Central memory CD8-positive, alpha-beta T cell (primary cell): Measurements from ENCODE around the gene SP140L.
"Not testable (repeated sequence)": the region's sequence is repeated elsewhere in the genome, so short reads cannot be mapped to it uniquely, and the experiment has no call there.

Source experiments
- ATAC-seq: fragments of 150-1000 bp; cut with Tn5 transposase; replicated peaks from 2 replicates; pipeline ENCODE4 v1.10.0; 2022; ENCODE audit warnings: mild to moderate bottlenecking, moderate FRiP score, moderate number of reproducible peaks; ENCODE audit not compliant: poor library complexity, severe bottlenecking; ENCODE audit errors: extremely low read depth
- DNase-seq, 2 donors: peaks; one replicate each; pipeline ENCODE4 v3.0.0; 2021; ENCODE audit warnings: low spot score in 2 of 2
- H3K27ac Mint-ChIP-seq: one replicate; pipeline ENCODE4 v1.8.0; 2022; ENCODE audit warnings: low read depth, mild to moderate bottlenecking, moderate library complexity, mixed read lengths
- H3K27me3 Mint-ChIP-seq: one replicate; pipeline ENCODE4 v1.8.0; 2022; ENCODE audit warnings: mixed read lengths
- H3K36me3 Mint-ChIP-seq: one replicate; pipeline ENCODE4 v1.8.0; 2022; ENCODE audit warnings: mild to moderate bottlenecking, moderate library complexity, mixed read lengths; ENCODE audit not compliant: insufficient read depth
- H3K4me1 Mint-ChIP-seq: one replicate; pipeline ENCODE4 v1.8.0; 2022; ENCODE audit warnings: mixed read lengths
- H3K4me3 Mint-ChIP-seq: one replicate; pipeline ENCODE4 v1.8.0; 2022; ENCODE audit warnings: mild to moderate bottlenecking, moderate library complexity, mixed read lengths
- H3K9me3 Mint-ChIP-seq: one replicate; pipeline ENCODE4 v1.8.0; 2022; ENCODE audit warnings: mixed read lengths

The SP140L gene

DNA sequence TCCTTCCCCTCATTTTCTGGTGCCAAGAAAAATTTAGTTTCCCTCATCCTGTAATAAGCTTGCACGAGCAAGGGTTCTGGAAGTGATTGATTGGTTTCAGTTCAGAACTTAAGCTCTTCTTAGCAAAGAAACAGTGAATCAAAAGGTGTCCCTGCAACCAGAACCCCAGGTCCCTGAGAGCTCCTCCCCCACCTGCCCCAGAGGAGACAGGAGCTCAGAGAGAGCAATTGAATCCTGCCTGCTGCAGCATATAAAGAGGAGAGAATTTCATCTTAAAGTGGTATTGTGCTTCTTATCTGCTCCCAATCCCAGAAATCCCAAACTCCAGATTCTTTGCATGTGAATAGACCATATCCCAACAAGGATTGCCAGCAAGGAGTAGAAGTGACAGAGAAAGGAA is 15.4 kb upstream of the SP140L start:
- ATAC-seq, H3K9me3 Mint-ChIP-seq, H3K27me3 Mint-ChIP-seq, DNase-seq, H3K4me3 Mint-ChIP-seq, H3K27ac Mint-ChIP-seq: not testable (repeated sequence)
- Mint-ChIP-seq H3K36me3 (peaks cover 19% of the 10 kb centered on the region), H3K4me1 (peaks cover 26% of the 10 kb centered on the region)

GRCh38 chr2:230312638-230313037 is 14.4 kb upstream of the SP140L start:
- no peak for ATAC-seq

DNA sequence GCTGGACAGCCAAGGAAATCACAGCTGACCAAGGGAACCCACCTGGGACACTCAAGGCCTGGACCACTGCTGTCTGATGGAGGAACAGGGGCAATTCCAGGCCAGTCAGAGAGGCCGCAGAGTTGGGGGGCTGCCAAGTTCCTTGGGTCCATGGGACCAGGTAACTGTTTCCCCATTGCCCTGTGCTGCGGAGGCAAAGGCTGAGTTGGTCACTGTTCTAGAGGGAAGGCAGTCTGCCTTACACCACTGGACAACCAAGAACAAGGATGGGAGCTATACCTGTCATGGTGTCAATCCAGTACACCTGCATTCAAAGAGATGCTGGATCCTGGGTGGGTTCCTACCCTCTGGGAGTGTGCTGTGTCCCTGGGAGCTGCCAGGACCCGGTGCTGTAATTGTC is 9.6 kb upstream of the SP140L start:
- peak overlapping the region; percentile 61 for H3K27ac Mint-ChIP-seq
- H3K27me3 Mint-ChIP-seq, result no peaks in the 10 kb centered on the region
- DNase-seq (no peak), ATAC-seq (no peak)
- H3K4me3 Mint-ChIP-seq, result peak overlapping the region; percentile 59
- H3K9me3 Mint-ChIP-seq, result no peaks in the 10 kb centered on the region
- H3K36me3 Mint-ChIP-seq, result peaks cover 15% of the 10 kb centered on the region
- H3K4me1 Mint-ChIP-seq, result peaks cover 58% of the 10 kb centered on the region

More at GRCh38 chr2:230312638-230313037, 14.4 kb upstream of the SP140L start:
- Mint-ChIP-seq H3K27me3 (no peaks in the 10 kb centered on the region), H3K9me3 (no peaks in the 10 kb centered on the region), H3K4me3 (no peak overlapping the region), H3K27ac (no peak overlapping the region), H3K36me3 (peaks cover 17% of the 10 kb centered on the region), H3K4me1 (peaks cover 29% of the 10 kb centered on the region)
- no peak for DNase-seq

- peak; percentile 20 for ATAC-seq
- H3K36me3 Mint-ChIP-seq, result peaks cover 10% of the 10 kb centered on the region
- peak overlapping the region; percentile 59 for H3K4me3 Mint-ChIP-seq
- no peaks in the 10 kb centered on the region for H3K9me3 Mint-ChIP-seq
- peaks cover 58% of the 10 kb centered on the region for H3K4me1 Mint-ChIP-seq
- peak overlapping the region; percentile 61 for H3K27ac Mint-ChIP-seq
- DNase-seq, result no peak
- no peaks in the 10 kb centered on the region for H3K27me3 Mint-ChIP-seq
Observed at GRCh38 chr2:230318190-230319121, 8.5 kb upstream of the SP140L start.

DNA sequence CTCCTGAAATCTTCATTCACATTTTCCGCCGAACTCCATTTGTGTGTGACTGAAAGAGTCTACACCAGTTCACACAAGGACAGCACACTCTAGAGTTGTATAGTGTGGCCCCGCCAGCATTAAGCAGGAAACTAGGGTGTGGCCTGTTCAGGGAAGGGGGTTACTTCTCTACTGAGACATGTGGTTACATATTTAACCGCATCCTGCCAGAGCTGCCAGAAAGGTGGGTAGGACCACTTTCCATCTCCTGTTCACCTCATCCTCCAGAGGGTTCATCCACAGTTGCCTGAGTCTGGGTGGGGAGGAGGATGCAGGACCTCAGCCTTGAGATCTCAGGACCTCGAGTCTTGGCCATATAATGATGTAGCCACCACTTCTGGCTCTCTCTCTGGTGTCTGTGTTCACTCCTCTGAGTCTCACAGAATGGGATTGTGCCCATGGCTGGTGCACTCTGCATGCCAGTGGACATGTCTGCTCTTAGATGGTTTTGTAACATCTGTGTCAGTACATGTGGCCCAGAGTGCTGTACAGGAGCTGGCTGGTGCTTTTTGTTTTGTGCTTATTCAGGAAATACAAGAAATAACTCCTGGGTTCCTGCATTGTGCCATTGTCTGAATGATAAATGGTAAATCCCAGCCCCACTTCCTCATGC is 7.7 kb upstream of the SP140L start:
- Mint-ChIP-seq H3K36me3 (peaks cover 7% of the 10 kb centered on the region), H3K27ac (peak overlapping the region; percentile 61), H3K27me3 (no peaks in the 10 kb centered on the region), H3K4me3 (peak overlapping the region; percentile 51), H3K9me3 (no peaks in the 10 kb centered on the region), H3K4me1 (peaks cover 51% of the 10 kb centered on the region)
- DNase-seq (peak; percentile 40 to 72), ATAC-seq (peak; percentile 98)

GRCh38 chr2:230321031-230321430 is 6.0 kb upstream of the SP140L start:
- no peak for ATAC-seq
- peak overlapping the region; percentile 29 for H3K4me3 Mint-ChIP-seq
- H3K27ac Mint-ChIP-seq, result peak overlapping the region; percentile 44

DNA sequence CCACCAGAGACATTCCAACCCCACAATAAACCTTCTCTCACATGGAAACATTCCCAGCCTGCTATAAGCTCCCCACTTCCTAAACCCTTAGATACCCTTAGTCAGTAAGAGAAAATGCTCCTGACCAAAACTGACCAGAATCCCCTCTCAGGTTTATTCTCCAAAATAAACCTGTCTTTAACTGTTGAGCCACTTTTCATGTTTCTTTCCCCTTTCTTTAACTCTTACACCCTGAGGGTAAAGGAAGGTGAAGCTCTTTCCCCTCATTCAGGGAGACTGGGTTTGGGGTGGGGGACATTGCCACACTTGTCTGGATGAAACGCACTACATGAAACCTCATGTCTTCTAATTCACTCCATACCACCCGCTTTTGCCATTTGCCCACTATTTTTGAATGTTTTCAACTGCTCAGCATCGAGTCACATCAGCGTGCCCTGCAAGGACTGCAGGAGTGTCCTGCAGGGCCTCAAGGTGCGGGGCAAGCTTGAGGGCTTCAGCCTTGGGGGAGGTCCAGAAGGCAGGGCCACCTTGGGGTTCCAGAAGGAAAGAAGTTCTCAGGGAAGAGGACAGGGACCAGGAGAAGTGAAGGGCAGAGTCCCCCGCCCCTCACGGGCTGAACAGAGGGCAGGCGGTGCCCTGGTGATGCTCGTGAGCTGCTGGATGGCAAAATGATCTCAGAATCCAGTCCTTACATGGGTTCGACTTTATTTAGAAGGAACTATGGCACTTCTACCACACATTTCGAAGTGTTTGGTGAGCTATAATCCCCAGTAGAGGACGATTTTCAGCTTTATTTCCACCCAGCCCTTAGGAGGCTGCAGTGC is 4.2 kb upstream of the SP140L start:
- DNase-seq (no peak), ATAC-seq (no peak)
- Mint-ChIP-seq H3K27me3 (no peaks in the 10 kb centered on the region), H3K4me3 (no peak overlapping the region), H3K36me3 (peaks cover 14% of the 10 kb centered on the region), H3K9me3 (no peaks in the 10 kb centered on the region), H3K27ac (no peak overlapping the region), H3K4me1 (peaks cover 61% of the 10 kb centered on the region)

More at GRCh38 chr2:230321031-230321430, 6.0 kb upstream of the SP140L start:
- Mint-ChIP-seq H3K36me3 (peaks cover 7% of the 10 kb centered on the region), H3K27me3 (no peaks in the 10 kb centered on the region), H3K4me1 (peaks cover 52% of the 10 kb centered on the region), H3K9me3 (no peaks in the 10 kb centered on the region)
- DNase-seq, result no peak

DNA sequence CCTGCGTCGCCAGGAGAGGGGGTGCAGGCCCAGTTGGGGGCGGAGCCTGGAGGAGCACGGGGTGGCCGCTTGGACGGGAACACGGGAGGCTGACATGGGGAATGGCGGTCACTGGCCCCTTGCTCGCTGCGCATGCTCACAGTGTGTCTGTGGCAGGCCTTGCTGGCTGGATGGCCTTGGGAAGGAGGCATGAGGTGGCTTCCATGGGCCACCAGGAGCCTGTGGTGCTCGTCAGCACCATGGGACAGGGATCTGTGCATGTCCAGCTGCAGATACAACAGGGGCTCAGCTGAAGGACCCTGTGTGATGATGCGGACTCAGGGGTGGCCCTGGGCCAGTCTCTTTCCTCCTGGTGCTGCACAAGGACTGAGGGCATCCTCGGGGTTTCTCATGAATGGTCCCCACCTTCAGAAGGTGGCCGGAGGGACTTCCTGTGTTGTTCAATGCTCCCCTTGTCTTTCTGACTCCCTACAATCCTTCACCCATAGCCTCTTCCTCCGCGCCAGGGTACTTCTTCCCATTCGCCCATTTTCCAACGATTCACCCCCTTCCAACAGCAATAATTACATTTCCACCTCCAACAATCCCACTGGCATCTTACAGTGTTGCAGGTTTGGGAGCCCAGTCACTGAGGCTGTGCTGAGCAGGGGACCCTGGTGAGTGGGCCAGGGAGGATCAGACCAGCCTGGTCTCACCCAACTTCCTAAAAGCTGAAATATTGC is 3.4 kb upstream of the SP140L start:
- H3K36me3 Mint-ChIP-seq, result peaks cover 14% of the 10 kb centered on the region
- H3K4me3 Mint-ChIP-seq, result no peak overlapping the region
- ATAC-seq (no peak), DNase-seq (no peak)
- H3K27me3 Mint-ChIP-seq, result no peaks in the 10 kb centered on the region
- peaks cover 59% of the 10 kb centered on the region for H3K4me1 Mint-ChIP-seq
- H3K27ac Mint-ChIP-seq, result no peak overlapping the region
- H3K9me3 Mint-ChIP-seq, result no peaks in the 10 kb centered on the region

GRCh38 chr2:230324503-230324902 is 2.5 kb upstream of the SP140L start:
- ATAC-seq, result no peak
- Mint-ChIP-seq H3K36me3 (peaks cover 22% of the 10 kb centered on the region), H3K9me3 (no peaks in the 10 kb centered on the region), H3K4me3 (no peak overlapping the region), H3K27ac (no peak overlapping the region), H3K27me3 (no peaks in the 10 kb centered on the region), H3K4me1 (peaks cover 62% of the 10 kb centered on the region)
- no peak for DNase-seq

GRCh38 chr2:230325316-230326243 is 1.4 kb upstream of the SP140L start:
- H3K36me3 Mint-ChIP-seq, result peaks cover 30% of the 10 kb centered on the region
- H3K4me3 Mint-ChIP-seq, result peak overlapping the region; percentile 98
- no peaks in the 10 kb centered on the region for H3K27me3 Mint-ChIP-seq
- H3K27ac Mint-ChIP-seq, result peak overlapping the region; percentile 98
- H3K4me1 Mint-ChIP-seq, result peaks cover 66% of the 10 kb centered on the region
- no peak for ATAC-seq
- H3K9me3 Mint-ChIP-seq, result no peaks in the 10 kb centered on the region
- DNase-seq, result no peak

DNA sequence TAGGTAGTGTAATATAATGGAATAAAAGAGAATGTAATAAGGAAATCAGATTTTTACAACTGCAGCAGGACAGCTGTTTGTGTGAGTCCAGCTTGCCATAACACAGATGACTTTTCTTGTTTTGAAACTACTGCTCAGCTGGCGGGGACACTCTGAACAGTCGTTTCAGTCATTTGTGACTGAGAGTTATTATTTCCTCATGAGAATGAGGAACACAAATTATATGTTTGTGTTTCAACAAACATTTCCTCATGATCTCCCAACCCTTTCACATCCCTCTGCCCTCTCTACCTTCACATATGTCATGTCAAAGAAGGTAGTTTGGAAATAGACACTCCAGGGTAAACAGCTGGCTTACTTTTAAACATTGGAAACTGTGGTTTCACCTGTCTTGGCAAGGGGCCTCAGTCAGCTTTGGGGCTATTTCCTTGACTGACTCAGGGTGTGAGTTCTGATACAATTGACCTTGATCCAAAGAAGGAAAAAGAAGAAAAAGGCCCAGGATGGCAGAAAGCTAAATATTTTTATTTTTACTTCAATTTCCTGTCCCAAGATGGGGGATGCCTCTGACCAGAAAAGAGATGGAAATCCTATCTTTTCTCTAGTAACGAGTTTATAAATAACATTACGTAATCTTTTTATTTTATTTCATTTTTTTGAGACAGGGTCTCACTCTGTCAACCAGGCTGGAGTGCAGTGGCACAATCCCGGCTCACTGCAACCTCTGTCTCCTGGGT is 593 bp downstream of the SP140L start:
- Mint-ChIP-seq H3K4me3 (peak overlapping the region; percentile 98), H3K27me3 (no peaks in the 10 kb centered on the region)
- no peak for DNase-seq

More for the DNA sequence above, 593 bp downstream of the SP140L start:
- Mint-ChIP-seq H3K36me3 (peaks cover 31% of the 10 kb centered on the region), H3K27ac (peak overlapping the region; percentile 98), H3K4me1 (peaks cover 72% of the 10 kb centered on the region), H3K9me3 (no peaks in the 10 kb centered on the region)
- peak; percentile 20 for ATAC-seq
